NCI-H2029 (cell line): ENCODE results near the gene NR2F1-AS1.
A peak's percentile ranks its signal among the peaks of the same experiment; 100 is the strongest.

Experiments
- DNase-seq: peaks from one replicate; lab custom pipeline; 2025; lab: John Stamatoyannopoulos, UW

NR2F1-AS1 gene

DNA sequence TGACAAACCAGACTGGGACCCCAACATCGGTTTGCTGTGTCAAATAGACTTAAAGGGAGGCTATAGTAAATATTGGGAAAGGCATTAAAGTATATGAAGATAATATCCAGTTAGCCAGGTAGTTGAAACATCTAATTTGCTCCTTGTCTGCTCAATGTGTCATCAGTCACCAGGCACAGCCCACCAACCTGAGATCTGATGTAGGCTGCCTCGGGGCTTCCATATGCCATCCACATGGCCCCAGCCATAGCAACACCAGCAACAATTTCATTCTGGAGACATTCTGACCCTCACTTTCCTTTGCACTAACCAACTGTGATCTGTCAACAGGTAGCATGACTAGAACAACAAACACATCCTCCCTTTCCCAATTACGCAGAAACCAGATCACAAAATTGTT is 196.0 kb downstream of the NR2F1-AS1 start:
- DNase-seq: no peak

DNA sequence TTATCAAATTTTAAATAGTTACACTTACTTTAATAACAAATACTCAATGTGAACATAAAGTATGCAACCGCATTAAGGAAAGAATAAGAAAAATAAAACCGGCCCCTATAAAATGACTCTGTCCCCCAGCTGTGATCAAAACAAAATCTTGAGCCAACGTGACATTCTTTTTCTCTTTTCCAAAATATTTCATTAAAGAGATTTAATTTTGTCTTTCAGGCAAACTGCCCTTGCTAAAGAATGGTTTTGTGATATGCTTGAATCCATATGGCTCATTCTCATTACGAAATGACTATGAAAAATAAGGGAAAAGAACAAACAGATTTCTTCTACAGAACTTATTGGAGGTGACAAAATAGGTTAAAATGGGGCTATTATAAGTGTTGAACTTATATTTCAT is 197.0 kb downstream of the NR2F1-AS1 start:
- no peak for DNase-seq

DNA sequence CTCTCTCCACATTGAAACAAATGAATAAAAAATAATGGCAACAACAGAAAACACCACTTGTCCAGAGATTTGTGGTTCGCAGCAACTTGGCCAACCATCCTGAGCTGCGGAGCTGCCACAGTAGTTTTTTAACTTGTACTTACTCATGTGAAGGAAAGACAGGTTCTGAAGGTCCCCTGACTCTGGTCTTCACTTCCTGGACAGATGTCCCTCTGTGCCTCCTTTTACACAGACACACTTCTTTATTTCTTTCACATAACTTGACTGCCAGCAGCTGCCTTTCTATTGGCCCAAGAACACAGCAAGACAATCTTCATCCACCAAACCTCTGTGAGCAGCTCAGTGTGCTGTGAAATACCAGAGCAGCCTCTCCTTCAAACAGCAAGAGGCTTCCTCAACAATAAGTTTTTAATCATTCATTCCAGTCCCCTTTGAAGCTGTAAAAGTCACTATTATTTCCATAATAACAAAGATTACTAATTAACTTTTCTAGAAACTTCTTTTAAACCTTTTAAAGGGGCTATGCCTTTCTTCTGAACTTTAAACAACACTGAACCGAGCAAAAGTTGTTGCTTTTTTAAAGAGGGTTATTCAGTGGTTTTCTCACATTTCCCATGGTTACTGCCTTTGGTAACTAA is 198.7 kb downstream of the NR2F1-AS1 start:
- no peak for DNase-seq

DNA sequence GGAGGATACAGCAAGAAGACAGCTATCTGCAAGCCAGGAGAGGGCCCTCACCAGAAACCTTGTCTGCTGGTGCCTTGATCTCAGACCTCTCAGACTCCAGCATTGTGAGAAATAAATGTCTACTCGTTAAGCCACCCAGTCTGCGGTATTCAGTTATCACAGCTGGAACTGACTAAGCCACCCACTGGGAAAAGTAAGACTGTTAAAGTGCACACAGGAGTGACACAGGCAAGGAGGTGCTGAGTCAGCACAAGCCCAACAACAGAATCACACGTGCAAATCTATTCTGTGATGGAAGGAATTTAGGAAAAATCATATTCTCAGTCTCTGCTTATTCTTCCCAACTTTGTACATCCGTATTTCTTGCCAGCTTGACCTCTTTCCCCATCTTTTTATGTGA is 200.0 kb downstream of the NR2F1-AS1 start:
- DNase-seq: no peak

DNA sequence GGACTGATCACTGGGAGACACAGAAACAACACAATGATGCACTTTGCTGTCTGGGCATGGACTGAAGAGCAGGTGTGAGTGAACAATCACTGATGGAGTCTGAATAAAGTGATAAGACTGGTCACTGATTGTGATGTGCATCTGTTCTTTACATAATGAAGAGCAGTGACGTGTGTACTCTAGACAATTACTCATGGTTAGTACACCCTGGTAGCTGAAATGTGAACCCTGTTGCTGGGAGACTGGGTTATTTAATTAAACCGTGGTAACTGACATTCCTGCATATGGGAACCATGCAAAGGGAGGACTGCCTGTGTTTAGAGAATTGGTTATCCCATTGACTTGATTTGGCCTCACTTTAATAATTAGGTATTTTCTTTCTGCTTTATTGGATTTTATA is 202.9 kb downstream of the NR2F1-AS1 start:
- DNase-seq: peak; percentile 35

DNA sequence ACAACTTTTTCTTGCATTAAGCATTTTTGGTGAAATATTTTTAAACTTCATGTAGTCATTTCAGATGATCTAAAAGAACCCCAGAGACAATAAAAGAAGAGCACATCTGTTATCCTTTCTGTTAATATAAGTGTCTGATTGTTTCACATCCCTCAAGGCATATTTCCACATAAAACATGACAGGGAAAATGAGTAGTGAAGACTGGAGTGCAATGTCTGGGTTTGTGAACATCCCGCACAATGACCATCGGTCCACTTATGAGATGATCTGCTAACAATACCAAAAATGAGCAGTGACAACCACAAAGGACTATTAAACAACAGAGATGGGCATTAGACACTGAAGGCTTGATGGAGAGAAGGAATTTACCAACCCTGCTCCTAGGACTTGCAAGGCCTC is 209.1 kb downstream of the NR2F1-AS1 start:
- DNase-seq: no peak

DNA sequence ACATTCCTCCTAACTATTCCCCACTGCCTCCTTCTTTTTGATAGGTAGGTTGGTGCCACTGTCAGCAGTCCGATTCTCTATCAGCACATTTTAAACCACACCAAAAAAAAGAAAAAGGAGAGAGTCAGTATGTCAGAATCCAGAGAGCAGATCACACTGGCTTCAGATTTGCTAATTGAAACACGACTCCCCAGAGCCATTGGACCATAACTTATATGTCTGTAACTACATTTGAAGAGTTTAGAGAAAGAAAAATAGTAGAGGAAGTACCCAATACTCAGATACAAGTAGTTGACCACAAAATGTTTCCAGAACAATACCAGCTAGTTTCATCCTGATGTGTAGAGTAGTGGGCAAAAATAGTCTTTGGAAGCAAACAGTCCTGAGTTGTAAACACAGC is 216.6 kb downstream of the NR2F1-AS1 start:
- DNase-seq: no peak

DNA sequence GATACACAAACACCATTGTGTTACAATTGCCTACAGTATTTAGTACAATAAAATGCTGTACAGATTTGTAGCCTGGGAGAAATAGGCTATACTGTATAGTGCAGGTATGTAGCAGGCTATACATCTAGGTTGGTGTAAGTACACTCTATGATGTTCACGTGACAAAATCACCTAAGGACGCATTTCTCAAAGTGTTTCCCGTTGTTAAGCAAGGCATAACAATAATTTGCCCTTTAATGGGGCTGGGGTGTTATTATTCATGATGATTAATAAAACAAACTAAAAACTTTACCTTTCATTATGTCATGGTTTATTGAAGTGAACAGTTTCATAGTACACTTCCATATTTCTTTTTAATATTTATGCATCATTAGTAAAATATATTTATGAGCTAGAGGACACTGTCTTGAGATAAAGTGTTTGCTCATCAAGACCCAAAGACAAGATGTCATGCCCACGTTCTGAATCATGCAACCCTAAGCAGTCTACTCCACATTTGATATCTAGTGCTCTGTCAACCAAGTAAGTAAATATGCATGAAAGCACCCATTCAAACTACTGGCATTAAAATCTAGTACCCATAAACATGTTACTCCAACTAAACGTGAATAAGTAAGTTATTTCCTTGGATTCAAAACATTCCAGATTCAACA is 220.5 kb downstream of the NR2F1-AS1 start:
- no peak for DNase-seq

DNA sequence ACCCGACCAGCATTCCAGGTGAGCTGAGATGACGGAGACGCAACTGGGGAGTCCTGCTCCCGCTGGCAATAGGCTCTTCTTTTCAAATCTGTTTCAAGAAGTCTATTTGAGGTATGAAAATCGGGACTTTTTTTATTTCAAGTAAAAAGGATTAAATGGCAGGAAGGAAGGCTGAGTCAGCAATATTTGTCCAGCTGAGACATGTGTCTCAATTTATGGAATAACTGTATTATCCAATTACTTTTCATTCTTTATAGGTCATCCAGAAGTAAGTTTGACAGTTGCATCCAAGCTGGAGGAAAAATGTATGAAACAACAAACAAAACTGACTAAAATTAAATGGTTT is 221.1 kb downstream of the NR2F1-AS1 start:
- DNase-seq: no peak
